Measurements from ENCODE around the gene CAT.

- TF ChIP-seq CTCF (conservative IDR thresholded peaks at IDR 0.05): no peak
- no peak for TF ChIP-seq ZFX (IDR thresholded peaks at IDR 0.05)
Observed at GRCh38 chr11:34407121-34407813, 31.5 kb upstream of the CAT start.
